ENCODE measurements around the gene PACSIN3.

DNA sequence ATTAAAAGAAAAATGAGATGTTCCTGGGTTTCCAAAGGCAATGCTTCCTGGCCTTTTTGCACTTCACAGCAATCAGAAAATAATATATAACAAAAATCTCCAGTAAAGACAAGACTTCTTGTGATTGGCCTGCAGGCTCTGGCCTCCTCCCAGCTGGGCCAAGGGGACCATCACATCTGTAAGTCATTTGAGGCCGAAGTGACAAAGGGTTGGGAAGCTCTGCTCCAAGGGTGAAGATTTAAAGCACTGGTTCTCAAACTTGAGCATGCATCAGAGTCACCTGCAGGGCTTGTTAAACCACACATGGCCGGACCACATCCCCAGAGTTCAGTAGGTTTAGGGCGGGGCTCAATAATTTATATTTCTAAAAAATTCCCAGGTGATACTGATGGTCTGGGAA lies 41.7 kb downstream of the PACSIN3 start:
- TF ChIP-seq, protein P1, sequence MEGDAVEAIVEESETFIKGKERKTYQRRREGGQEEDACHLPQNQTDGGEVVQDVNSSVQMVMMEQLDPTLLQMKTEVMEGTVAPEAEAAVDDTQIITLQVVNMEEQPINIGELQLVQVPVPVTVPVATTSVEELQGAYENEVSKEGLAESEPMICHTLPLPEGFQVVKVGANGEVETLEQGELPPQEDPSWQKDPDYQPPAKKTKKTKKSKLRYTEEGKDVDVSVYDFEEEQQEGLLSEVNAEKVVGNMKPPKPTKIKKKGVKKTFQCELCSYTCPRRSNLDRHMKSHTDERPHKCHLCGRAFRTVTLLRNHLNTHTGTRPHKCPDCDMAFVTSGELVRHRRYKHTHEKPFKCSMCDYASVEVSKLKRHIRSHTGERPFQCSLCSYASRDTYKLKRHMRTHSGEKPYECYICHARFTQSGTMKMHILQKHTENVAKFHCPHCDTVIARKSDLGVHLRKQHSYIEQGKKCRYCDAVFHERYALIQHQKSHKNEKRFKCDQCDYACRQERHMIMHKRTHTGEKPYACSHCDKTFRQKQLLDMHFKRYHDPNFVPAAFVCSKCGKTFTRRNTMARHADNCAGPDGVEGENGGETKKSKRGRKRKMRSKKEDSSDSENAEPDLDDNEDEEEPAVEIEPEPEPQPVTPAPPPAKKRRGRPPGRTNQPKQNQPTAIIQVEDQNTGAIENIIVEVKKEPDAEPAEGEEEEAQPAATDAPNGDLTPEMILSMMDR (IDR thresholded peaks at IDR 0.05; ENCODE audit: low read depth, low read length) = no peak
- TF ChIP-seq EZH2phosphoT487 (IDR thresholded peaks at IDR 0.05; ENCODE audit: low read depth) = no peak

Measured in OCI-LY3 (cell line).